ENCODE data around the gene RNASE11. TPM values are rescaled to one million over a fixed set of nuclear protein-coding genes. Genes with fewer than 3 reads are reported as not detected.

The RNASE11 gene
- total and polyA plus RNA-seq, 10 of the 15 experiments (the other 5 are each of a cell fraction or from before 2014, with no cell fraction given): not detected

DNA sequence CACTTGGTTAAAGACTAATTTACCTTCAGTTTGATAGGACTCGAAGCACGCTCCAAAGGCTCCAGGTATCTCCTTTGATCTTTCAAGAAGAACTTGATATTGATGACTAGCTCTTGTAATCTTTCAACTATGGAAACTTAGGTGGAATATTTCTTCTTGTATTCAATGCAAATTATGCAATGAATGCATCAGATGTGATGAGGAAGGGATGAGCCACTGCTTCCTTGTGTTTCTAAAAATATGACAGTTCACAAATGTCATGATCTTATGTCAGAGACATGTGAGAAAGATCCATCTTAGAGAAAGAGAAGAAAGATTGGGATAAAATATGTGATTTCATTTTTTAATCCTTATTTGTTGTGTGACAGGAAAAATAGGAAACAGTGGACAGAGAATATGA is 36.9 kb downstream of the RNASE11 start:
- WGBS (ENCODE audit: insufficient coverage, insufficient replicate concordance, low lambda C conversion rate, missing lambda C conversion rate): 75% methylated on average over 2 of the region's 2 CpGs
- no peaks in the 10 kb centered on the region for H3K79me2 ChIP-seq (ENCODE audit: control insufficient read depth, insufficient read depth, low read length)
- SMC1A ChIA-PET (ENCODE audit: uncharacterized antibody, unreplicated experiment): interaction anchor here (1.2 kb wide), 1 partner anchor 15 kb away, joined by 4 read pairs; no protein-coding TSS in a partner anchor
- H2AFZ ChIP-seq (ENCODE audit: control insufficient read depth, low read depth, low read length): no peak overlapping the region
- no peak overlapping the region for H3K4me3 ChIP-seq
- H3K4me2 ChIP-seq (ENCODE audit: control insufficient read depth, insufficient read depth): no peak overlapping the region
- RAD21 ChIA-PET (ENCODE audit: unreplicated experiment): no interaction called here
- no TSS peak for BruUV-seq (replicated peaks)
- no peaks in the 10 kb centered on the region for H3K9me3 ChIP-seq (replicated peaks; ENCODE audit: control insufficient read depth, insufficient read depth, low read length)
- ATAC-seq (no peak), DNase-seq (ENCODE audit: low read depth, low spot score) (no peak), FAIRE-seq (no peak)
- TF ChIP-seq CREM (IDR thresholded peaks at IDR 0.05; ENCODE audit: low read depth) (no peak), LARP7 (IDR thresholded peaks at IDR 0.05) (no peak), SMARCA5 (IDR thresholded peaks at IDR 0.05) (no peak), TARDBP (IDR thresholded peaks at IDR 0.05; ENCODE audit: borderline replicate concordance) (no peak), NKRF (conservative IDR thresholded peaks at IDR 0.05) (no peak), RELA (IDR thresholded peaks at IDR 0.05; ENCODE audit: borderline replicate concordance, partially characterized antibody) (no peak)
- TF ChIP-seq, protein P1, sequence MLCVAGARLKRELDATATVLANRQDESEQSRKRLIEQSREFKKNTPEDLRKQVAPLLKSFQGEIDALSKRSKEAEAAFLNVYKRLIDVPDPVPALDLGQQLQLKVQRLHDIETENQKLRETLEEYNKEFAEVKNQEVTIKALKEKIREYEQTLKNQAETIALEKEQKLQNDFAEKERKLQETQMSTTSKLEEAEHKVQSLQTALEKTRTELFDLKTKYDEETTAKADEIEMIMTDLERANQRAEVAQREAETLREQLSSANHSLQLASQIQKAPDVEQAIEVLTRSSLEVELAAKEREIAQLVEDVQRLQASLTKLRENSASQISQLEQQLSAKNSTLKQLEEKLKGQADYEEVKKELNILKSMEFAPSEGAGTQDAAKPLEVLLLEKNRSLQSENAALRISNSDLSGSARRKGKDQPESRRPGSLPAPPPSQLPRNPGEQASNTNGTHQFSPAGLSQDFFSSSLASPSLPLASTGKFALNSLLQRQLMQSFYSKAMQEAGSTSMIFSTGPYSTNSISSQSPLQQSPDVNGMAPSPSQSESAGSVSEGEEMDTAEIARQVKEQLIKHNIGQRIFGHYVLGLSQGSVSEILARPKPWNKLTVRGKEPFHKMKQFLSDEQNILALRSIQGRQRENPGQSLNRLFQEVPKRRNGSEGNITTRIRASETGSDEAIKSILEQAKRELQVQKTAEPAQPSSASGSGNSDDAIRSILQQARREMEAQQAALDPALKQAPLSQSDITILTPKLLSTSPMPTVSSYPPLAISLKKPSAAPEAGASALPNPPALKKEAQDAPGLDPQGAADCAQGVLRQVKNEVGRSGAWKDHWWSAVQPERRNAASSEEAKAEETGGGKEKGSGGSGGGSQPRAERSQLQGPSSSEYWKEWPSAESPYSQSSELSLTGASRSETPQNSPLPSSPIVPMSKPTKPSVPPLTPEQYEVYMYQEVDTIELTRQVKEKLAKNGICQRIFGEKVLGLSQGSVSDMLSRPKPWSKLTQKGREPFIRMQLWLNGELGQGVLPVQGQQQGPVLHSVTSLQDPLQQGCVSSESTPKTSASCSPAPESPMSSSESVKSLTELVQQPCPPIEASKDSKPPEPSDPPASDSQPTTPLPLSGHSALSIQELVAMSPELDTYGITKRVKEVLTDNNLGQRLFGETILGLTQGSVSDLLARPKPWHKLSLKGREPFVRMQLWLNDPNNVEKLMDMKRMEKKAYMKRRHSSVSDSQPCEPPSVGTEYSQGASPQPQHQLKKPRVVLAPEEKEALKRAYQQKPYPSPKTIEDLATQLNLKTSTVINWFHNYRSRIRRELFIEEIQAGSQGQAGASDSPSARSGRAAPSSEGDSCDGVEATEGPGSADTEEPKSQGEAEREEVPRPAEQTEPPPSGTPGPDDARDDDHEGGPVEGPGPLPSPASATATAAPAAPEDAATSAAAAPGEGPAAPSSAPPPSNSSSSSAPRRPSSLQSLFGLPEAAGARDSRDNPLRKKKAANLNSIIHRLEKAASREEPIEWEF (IDR thresholded peaks at IDR 0.05; ENCODE audit: insufficient replicate concordance, low read depth, low read length): no peak
- in situ Hi-C loops (cut with MboI) (no loop called here), intact Hi-C loops (cut with micrococcal nuclease; ENCODE audit: unreplicated experiment) (no loop called here)
- no peak overlapping the region for H3K27ac ChIP-seq (ENCODE audit: control insufficient read depth, insufficient read depth)
- CTCF ChIA-PET: interaction anchor here (1.2 kb wide), 1 partner anchor 223 kb away, joined by 3 read pairs; no protein-coding TSS in a partner anchor
- H3K4me1 ChIP-seq (ENCODE audit: control insufficient read depth, insufficient read depth, low read length): no peaks in the 10 kb centered on the region
- H3K36me3 ChIP-seq (ENCODE audit: control insufficient read depth in 2 of 2, insufficient read depth in 2 of 2, low read length in 1 of 2): no peaks in the 10 kb centered on the region
- no peaks in the 10 kb centered on the region for H4K20me1 ChIP-seq (ENCODE audit: control insufficient read depth, insufficient read depth)
- H3K9ac ChIP-seq (ENCODE audit: control insufficient read depth, insufficient read depth, low read length): no peak overlapping the region
- POLR2A ChIA-PET: no interaction called here
- H3K27me3 ChIP-seq (replicated peaks in 1 of 2; ENCODE audit: control insufficient read depth in 2 of 2, insufficient read depth in 2 of 2, low read length in 1 of 2): 0 out of 4 replicates have a peak, but pooled peaks cover 0 to 2% of the 10 kb centered on the region in 2 experiments
